DOHH2 (cell line): ENCODE measurements around the gene ADK.

Source experiments
- H3F3A ChIP-seq: fragments of 200-600 bp; sonication (generic), shearing (Covaris generic); 2 replicates; pipeline ENCODE4 v1.6.0; 2016; ENCODE audit warnings: antibody characterized with exemption, mild to moderate bottlenecking; ENCODE audit not compliant: control insufficient read depth, insufficient read depth
- H3K27ac ChIP-seq: fragments of 200-600 bp; sonication (generic); 2 replicates; pipeline ENCODE4 v1.5.1; 2014; ENCODE audit warnings: low read depth, mild to moderate bottlenecking, low read length, moderate library complexity
- H3K27me3 ChIP-seq: fragments of 200-600 bp; sonication (generic); 2 replicates; pipeline ENCODE4 v1.6.1; 2014; ENCODE audit warnings: mild to moderate bottlenecking, low read length, mixed read lengths; ENCODE audit not compliant: control insufficient read depth
- H3K36me3 ChIP-seq: fragments of 200-600 bp; sonication (generic); 2 replicates; pipeline ENCODE4 v1.6.1; 2014; ENCODE audit warnings: mild to moderate bottlenecking, low read length, moderate library complexity, mixed read lengths; ENCODE audit not compliant: control insufficient read depth
- H3K4me1 ChIP-seq: fragments of 200-600 bp; sonication (generic); 2 replicates; pipeline ENCODE4 v1.6.1; 2014; ENCODE audit warnings: mild to moderate bottlenecking, low read length, mixed read lengths; ENCODE audit not compliant: control insufficient read depth
- H3K4me2 ChIP-seq: fragments of 200-600 bp; sonication (generic); 2 replicates; pipeline ENCODE4 v1.6.0; 2014; ENCODE audit warnings: mild to moderate bottlenecking, low read length, moderate library complexity
- H3K4me3 ChIP-seq: fragments of 200-600 bp; sonication (generic); 2 replicates; pipeline ENCODE4 v1.5.1; 2014; ENCODE audit warnings: mild to moderate bottlenecking, low read length, mixed read lengths
- H3K79me2 ChIP-seq: fragments of 200-600 bp; sonication (generic); 2 replicates; pipeline ENCODE4 v1.6.1; 2014; ENCODE audit warnings: mild to moderate bottlenecking, low read length, mixed read lengths; ENCODE audit not compliant: control insufficient read depth
- H3K9me2 ChIP-seq: fragments of 200-600 bp; sonication (generic); replicated peaks from 2 replicates; pipeline ENCODE4 v1.6.1; 2014; ENCODE audit warnings: mild to moderate bottlenecking, low read length, mixed read lengths; ENCODE audit not compliant: control insufficient read depth
- H3K9me3 ChIP-seq: fragments of 200-600 bp; sonication (generic); 2 replicates; pipeline ENCODE4 v1.6.1; 2014; ENCODE audit warnings: antibody characterized with exemption, low read length, mixed read lengths; ENCODE audit not compliant: control insufficient read depth, insufficient read depth
- H4K20me1 ChIP-seq: fragments of 200-600 bp; sonication (generic); 2 replicates; pipeline ENCODE4 v1.6.0; 2014; ENCODE audit warnings: low read depth, mild to moderate bottlenecking, antibody characterized with exemption, low read length, moderate library complexity; ENCODE audit not compliant: control insufficient read depth, insufficient read depth
- EZH2phosphoT487 ChIP-seq: fragments of 200-600 bp; sonication (generic); IDR thresholded peaks from 2 replicates; pipeline ENCODE4 v1.6.1; 2017; ENCODE audit warnings: borderline replicate concordance, mild to moderate bottlenecking, antibody characterized with exemption, low read length, moderate library complexity, mixed read lengths
- TF ChIP-seq, protein P1 (sequence below): fragments of 200-600 bp; sonication (generic); IDR thresholded peaks from one replicate; pipeline ENCODE4 v1.5.1; 2014; ENCODE audit warnings: antibody characterized with exemption, mild to moderate bottlenecking, low read depth, low read length; ENCODE audit not compliant: poor library complexity, severe bottlenecking

Gene ADK

DNA sequence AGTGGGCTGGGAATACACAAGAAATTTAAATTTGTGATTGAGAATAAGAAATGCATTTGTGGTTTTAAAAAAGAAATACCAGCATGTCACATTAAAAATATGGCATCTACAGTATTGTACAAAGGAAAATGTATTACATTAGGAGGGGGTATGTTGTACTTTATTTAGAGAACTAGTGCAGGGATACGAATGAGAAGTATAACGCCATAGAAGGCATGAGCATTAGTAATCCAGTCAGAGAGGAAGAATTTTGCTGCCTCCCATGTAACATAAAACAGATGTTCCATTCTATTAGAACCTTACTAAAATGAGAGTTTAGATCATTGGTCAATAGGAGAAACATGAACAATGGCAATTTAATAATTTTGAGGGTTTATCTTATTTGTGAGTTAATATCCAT, 182.2 kb downstream of the ADK start:
- Histone ChIP-seq H4K20me1 (no peaks in the 10 kb centered on the region), H3F3A (no peaks in the 10 kb centered on the region), H3K36me3 (no peaks in the 10 kb centered on the region), H3K27ac (no peak overlapping the region), H3K27me3 (no peaks in the 10 kb centered on the region), H3K4me1 (no peaks in the 10 kb centered on the region), H3K9me3 (no peaks in the 10 kb centered on the region), H3K4me2 (no peak overlapping the region), H3K79me2 (no peaks in the 10 kb centered on the region), H3K9me2 (no peaks in the 10 kb centered on the region), H3K4me3 (no peak overlapping the region)
- no peak for TF ChIP-seq EZH2phosphoT487
- TF ChIP-seq, protein P1, sequence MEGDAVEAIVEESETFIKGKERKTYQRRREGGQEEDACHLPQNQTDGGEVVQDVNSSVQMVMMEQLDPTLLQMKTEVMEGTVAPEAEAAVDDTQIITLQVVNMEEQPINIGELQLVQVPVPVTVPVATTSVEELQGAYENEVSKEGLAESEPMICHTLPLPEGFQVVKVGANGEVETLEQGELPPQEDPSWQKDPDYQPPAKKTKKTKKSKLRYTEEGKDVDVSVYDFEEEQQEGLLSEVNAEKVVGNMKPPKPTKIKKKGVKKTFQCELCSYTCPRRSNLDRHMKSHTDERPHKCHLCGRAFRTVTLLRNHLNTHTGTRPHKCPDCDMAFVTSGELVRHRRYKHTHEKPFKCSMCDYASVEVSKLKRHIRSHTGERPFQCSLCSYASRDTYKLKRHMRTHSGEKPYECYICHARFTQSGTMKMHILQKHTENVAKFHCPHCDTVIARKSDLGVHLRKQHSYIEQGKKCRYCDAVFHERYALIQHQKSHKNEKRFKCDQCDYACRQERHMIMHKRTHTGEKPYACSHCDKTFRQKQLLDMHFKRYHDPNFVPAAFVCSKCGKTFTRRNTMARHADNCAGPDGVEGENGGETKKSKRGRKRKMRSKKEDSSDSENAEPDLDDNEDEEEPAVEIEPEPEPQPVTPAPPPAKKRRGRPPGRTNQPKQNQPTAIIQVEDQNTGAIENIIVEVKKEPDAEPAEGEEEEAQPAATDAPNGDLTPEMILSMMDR = no peak

DNA sequence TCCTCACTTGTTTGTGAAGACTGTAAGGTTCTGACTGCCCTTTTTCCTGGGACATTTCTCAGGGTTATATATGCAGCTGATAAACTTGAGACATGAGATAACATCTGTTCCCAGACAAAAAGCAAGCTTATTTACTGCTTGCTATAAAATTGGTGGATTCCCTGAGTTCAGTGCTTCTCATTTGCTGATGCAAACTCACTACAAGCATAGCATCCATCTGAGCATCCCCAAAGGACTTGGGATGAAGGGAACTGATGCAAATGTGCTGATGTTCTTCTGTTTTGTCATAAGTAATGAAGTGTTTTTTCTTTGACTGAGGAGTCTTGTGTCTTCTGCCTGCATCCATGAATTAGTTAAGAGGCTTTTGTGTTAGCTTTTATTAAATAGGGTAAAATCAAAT, 183.2 kb downstream of the ADK start:
- no peak overlapping the region for H3K27ac ChIP-seq
- H3K4me2 ChIP-seq = no peak overlapping the region
- no peaks in the 10 kb centered on the region for H3K36me3 ChIP-seq
- H3K4me3 ChIP-seq = no peak overlapping the region
- no peaks in the 10 kb centered on the region for H3K9me3 ChIP-seq
- H3K9me2 ChIP-seq = no peaks in the 10 kb centered on the region
- H3K4me1 ChIP-seq = no peaks in the 10 kb centered on the region
- TF ChIP-seq EZH2phosphoT487 = no peak
- TF ChIP-seq, protein P1 = no peak
- H3K27me3 ChIP-seq = no peaks in the 10 kb centered on the region
- H4K20me1 ChIP-seq = no peaks in the 10 kb centered on the region
- H3F3A ChIP-seq = no peaks in the 10 kb centered on the region
- H3K79me2 ChIP-seq = no peaks in the 10 kb centered on the region

DNA sequence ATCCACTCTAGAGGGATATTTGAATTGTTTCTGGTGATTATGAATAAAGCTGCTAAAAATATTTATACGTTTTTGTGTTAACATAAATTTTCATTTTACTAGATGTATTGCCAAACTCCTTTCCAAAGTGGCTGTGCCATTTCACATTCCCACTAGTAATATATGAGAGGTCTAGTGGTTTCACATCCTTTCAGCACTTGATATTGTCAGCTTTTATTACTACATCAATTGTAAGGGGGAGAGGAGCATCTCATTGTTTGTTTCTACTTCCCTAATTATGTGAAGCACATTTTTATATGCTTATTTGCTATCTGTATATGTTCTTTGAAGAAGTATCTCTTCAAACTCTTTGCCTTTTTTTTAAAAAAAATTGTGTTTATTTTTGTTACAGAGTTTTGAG, 184.5 kb downstream of the ADK start:
- H3K4me3 ChIP-seq = no peak overlapping the region
- no peaks in the 10 kb centered on the region for H3K79me2 ChIP-seq
- no peaks in the 10 kb centered on the region for H3K9me3 ChIP-seq
- H3K4me2 ChIP-seq = no peak overlapping the region
- TF ChIP-seq, protein P1 = no peak
- TF ChIP-seq EZH2phosphoT487 = no peak
- no peaks in the 10 kb centered on the region for H3K4me1 ChIP-seq
- no peaks in the 10 kb centered on the region for H3K36me3 ChIP-seq
- no peaks in the 10 kb centered on the region for H3F3A ChIP-seq
- no peak overlapping the region for H3K27ac ChIP-seq
- no peaks in the 10 kb centered on the region for H3K9me2 ChIP-seq
- no peaks in the 10 kb centered on the region for H4K20me1 ChIP-seq
- H3K27me3 ChIP-seq = no peaks in the 10 kb centered on the region
